SK-N-SH treated with all-trans-retinoic acid at 6 μM for 48 hours (cell line): ENCODE measurements around the gene KRTAP23-1.

Source experiments
- ATAC-seq: fragments of 200-7000 bp; cut with Tn5 transposase; 3 replicates; pipeline ENCODE4 v1.9.1; 2020; ENCODE audit warnings: mild to moderate bottlenecking, moderate library complexity
- ARNTL ChIP-seq: fragments of 450-650 bp; formaldehyde crosslinking; IDR thresholded peaks from 2 replicates; pipeline ENCODE4 v1.5.0; 2020; ENCODE audit warnings: low read depth, mild to moderate bottlenecking, moderate library complexity, borderline replicate concordance
- CSDC2 ChIP-seq: fragments of 250-450 bp; sonication (Bioruptor Pico); IDR thresholded peaks from 2 replicates; pipeline ENCODE4 v1.5.0; 2020; ENCODE audit warnings: mild to moderate bottlenecking, moderate library complexity
- GLIS3 ChIP-seq: fragments of 250-450 bp; sonication (Bioruptor Pico); IDR thresholded peaks from 2 replicates; pipeline ENCODE4 v1.5.0; 2020; ENCODE audit warnings: mild to moderate bottlenecking, moderate library complexity
- ISL1 ChIP-seq: fragments of 250-450 bp; sonication (Bioruptor Pico); IDR thresholded peaks from 2 replicates; pipeline ENCODE4 v2.1.2; 2022; ENCODE audit warnings: mild to moderate bottlenecking, moderate library complexity
- OSR1 ChIP-seq: fragments of 250-450 bp; sonication (Bioruptor Pico); IDR thresholded peaks from 2 replicates; pipeline ENCODE4 v1.8.0; 2022; ENCODE audit warnings: moderate library complexity, mild to moderate bottlenecking, inconsistent platforms
- PPARA ChIP-seq: fragments of 250-450 bp; sonication (Bioruptor Pico); IDR thresholded peaks from 2 replicates; pipeline ENCODE4 v1.5.0; 2020; ENCODE audit warnings: mild to moderate bottlenecking, borderline replicate concordance
- RARB ChIP-seq: fragments of 250-450 bp; sonication (Bioruptor Pico); IDR thresholded peaks from 2 replicates; pipeline ENCODE4 v1.8.0; 2021; ENCODE audit warnings: mild to moderate bottlenecking, moderate library complexity
- SNAI2 ChIP-seq: fragments of 250-450 bp; sonication (Bioruptor Pico); IDR thresholded peaks from 2 replicates; pipeline ENCODE4 v1.5.0; 2020; ENCODE audit warnings: mild to moderate bottlenecking, moderate library complexity
- TCF4 ChIP-seq: fragments of 250-450 bp; sonication (Bioruptor Pico); IDR thresholded peaks from 2 replicates; pipeline ENCODE4 v1.8.0; 2021; ENCODE audit warnings: mild to moderate bottlenecking, moderate library complexity, borderline replicate concordance
- TOX ChIP-seq: fragments of 250-450 bp; sonication (Bioruptor Pico); IDR thresholded peaks from 2 replicates; pipeline ENCODE4 v1.8.0; 2021; ENCODE audit warnings: mild to moderate bottlenecking, moderate library complexity, borderline replicate concordance
- TSHZ2 ChIP-seq: fragments of 250-450 bp; sonication (Bioruptor Pico); IDR thresholded peaks from 2 replicates; pipeline ENCODE4 v1.5.0; 2020; ENCODE audit warnings: mild to moderate bottlenecking, moderate library complexity
- ZC3H10 ChIP-seq: fragments of 250-450 bp; sonication (Bioruptor Pico); IDR thresholded peaks from 2 replicates; pipeline ENCODE4 v1.5.1; 2021; ENCODE audit warnings: mild to moderate bottlenecking, moderate library complexity
- ZFP3 ChIP-seq: fragments of 250-450 bp; sonication (Bioruptor Pico); IDR thresholded peaks from 2 replicates; pipeline ENCODE4 v1.5.0; 2020; ENCODE audit warnings: mild to moderate bottlenecking, moderate library complexity
- ZFP30 ChIP-seq: fragments of 450-650 bp; formaldehyde crosslinking; IDR thresholded peaks from 2 replicates; pipeline ENCODE4 v1.5.0; 2022; ENCODE audit warnings: mild to moderate bottlenecking, moderate library complexity
- ZNF565 ChIP-seq: fragments of 450-650 bp; formaldehyde crosslinking; conservative IDR thresholded peaks from 2 replicates; pipeline ENCODE4 v1.5.0; 2020; ENCODE audit warnings: low read depth, mild to moderate bottlenecking, moderate library complexity
- ZNF70 ChIP-seq: fragments of 450-650 bp; formaldehyde crosslinking; IDR thresholded peaks from 2 replicates; pipeline ENCODE4 v1.5.0; 2020; ENCODE audit warnings: mild to moderate bottlenecking, moderate library complexity
- ZNF8 ChIP-seq: fragments of 450-650 bp; formaldehyde crosslinking; IDR thresholded peaks from 2 replicates; pipeline ENCODE4 v1.5.0; 2020; ENCODE audit warnings: mild to moderate bottlenecking, moderate library complexity
- TF ChIP-seq, protein P1 (sequence below): fragments of 250-450 bp; sonication (Bioruptor Pico); IDR thresholded peaks from 2 replicates; pipeline ENCODE4 v1.8.0; 2020; ENCODE audit warnings: mild to moderate bottlenecking, moderate library complexity, borderline replicate concordance
- TF ChIP-seq, protein P2 (sequence below): fragments of 250-450 bp; sonication (Bioruptor Pico); IDR thresholded peaks from 2 replicates; pipeline ENCODE4 v1.8.0; 2021; ENCODE audit warnings: low read depth, mild to moderate bottlenecking, moderate library complexity, borderline replicate concordance
- TF ChIP-seq, protein P3 (sequence below): fragments of 250-450 bp; sonication (Bioruptor Pico); IDR thresholded peaks from 2 replicates; pipeline ENCODE4 v1.5.1; 2021; ENCODE audit warnings: mild to moderate bottlenecking, moderate library complexity
- TF ChIP-seq, protein P4 (sequence below): fragments of 250-450 bp; sonication (Bioruptor Pico); IDR thresholded peaks from 2 replicates; pipeline ENCODE4 v1.5.1; 2020; ENCODE audit warnings: low read depth, mild to moderate bottlenecking, moderate library complexity

Gene KRTAP23-1

GRCh38 chr21:30320215-30320614 lies 28.2 kb downstream of the KRTAP23-1 start, which contains the start of gene KRTAP26-1:
KRTAP26-1 (minus strand) TSS chr21:30320315; CDS start chr21:30320035, 280 bp downstream.
- ATAC-seq = no peak
- TF ChIP-seq ZC3H10 (CRISPR knock-in tag) = no peak
- TF ChIP-seq ZNF565 (CRISPR knock-in tag) = no peak
- no peak for TF ChIP-seq GLIS3 (CRISPR knock-in tag)
- no peak for TF ChIP-seq TOX
- TF ChIP-seq ARNTL = no peak
- TF ChIP-seq, protein P1, sequence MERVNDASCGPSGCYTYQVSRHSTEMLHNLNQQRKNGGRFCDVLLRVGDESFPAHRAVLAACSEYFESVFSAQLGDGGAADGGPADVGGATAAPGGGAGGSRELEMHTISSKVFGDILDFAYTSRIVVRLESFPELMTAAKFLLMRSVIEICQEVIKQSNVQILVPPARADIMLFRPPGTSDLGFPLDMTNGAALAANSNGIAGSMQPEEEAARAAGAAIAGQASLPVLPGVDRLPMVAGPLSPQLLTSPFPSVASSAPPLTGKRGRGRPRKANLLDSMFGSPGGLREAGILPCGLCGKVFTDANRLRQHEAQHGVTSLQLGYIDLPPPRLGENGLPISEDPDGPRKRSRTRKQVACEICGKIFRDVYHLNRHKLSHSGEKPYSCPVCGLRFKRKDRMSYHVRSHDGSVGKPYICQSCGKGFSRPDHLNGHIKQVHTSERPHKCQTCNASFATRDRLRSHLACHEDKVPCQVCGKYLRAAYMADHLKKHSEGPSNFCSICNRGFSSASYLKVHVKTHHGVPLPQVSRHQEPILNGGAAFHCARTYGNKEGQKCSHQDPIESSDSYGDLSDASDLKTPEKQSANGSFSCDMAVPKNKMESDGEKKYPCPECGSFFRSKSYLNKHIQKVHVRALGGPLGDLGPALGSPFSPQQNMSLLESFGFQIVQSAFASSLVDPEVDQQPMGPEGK (CRISPR knock-in tag) = no peak
- no peak for TF ChIP-seq ZNF70 (CRISPR knock-in tag)
- TF ChIP-seq CSDC2 (CRISPR knock-in tag) = no peak
- no peak for TF ChIP-seq ZFP30 (CRISPR knock-in tag)
- TF ChIP-seq TSHZ2 = no peak
- TF ChIP-seq, protein P2, sequence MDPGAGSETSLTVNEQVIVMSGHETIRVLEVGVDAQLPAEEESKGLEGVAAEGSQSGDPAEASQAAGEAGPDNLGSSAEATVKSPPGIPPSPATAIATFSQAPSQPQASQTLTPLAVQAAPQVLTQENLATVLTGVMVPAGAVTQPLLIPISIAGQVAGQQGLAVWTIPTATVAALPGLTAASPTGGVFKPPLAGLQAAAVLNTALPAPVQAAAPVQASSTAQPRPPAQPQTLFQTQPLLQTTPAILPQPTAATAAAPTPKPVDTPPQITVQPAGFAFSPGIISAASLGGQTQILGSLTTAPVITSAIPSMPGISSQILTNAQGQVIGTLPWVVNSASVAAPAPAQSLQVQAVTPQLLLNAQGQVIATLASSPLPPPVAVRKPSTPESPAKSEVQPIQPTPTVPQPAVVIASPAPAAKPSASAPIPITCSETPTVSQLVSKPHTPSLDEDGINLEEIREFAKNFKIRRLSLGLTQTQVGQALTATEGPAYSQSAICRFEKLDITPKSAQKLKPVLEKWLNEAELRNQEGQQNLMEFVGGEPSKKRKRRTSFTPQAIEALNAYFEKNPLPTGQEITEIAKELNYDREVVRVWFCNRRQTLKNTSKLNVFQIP (CRISPR knock-in tag) = no peak
- TF ChIP-seq, protein P3, sequence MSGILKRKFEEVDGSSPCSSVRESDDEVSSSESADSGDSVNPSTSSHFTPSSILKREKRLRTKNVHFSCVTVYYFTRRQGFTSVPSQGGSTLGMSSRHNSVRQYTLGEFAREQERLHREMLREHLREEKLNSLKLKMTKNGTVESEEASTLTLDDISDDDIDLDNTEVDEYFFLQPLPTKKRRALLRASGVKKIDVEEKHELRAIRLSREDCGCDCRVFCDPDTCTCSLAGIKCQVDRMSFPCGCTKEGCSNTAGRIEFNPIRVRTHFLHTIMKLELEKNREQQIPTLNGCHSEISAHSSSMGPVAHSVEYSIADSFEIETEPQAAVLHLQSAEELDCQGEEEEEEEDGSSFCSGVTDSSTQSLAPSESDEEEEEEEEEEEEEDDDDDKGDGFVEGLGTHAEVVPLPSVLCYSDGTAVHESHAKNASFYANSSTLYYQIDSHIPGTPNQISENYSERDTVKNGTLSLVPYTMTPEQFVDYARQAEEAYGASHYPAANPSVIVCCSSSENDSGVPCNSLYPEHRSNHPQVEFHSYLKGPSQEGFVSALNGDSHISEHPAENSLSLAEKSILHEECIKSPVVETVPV (CRISPR knock-in tag) = no peak

GRCh38 chr21:30315701-30316100 lies 32.7 kb downstream of the KRTAP23-1 start:
- TF ChIP-seq ZFP30 (CRISPR knock-in tag) (no peak), TCF4 (no peak), RARB (CRISPR knock-in tag) (no peak), GLIS3 (CRISPR knock-in tag) (no peak), ZFP3 (no peak)
- TF ChIP-seq, protein P3 (CRISPR knock-in tag) = no peak
- ATAC-seq = no peak

DNA sequence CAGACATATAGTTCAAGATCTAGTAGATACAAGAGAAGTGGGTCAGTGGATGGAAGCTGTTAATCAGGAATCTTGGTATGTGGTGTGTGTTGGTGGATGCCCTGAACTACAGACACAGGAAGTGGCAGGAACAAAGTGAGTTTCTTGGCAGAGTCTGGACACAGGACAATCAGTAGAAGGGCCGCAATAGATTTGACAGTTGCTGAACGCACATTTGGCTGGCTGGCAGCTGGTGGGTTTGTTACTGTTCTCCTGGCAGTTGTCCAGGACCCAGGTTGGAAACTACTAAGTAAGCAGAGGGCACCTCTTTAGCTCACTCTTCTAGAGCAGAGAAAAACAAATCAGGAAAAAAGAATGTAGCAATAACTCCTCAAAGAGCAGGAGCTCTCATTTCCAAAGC lies 41.5 kb downstream of the KRTAP23-1 start:
- ATAC-seq = no peak
- TF ChIP-seq GLIS3 (CRISPR knock-in tag) (no peak), PPARA (CRISPR knock-in tag) (no peak), ZNF565 (CRISPR knock-in tag) (no peak), ZNF70 (CRISPR knock-in tag) (no peak), ZFP30 (CRISPR knock-in tag) (no peak), RARB (CRISPR knock-in tag) (no peak), SNAI2 (no peak), ZC3H10 (CRISPR knock-in tag) (no peak), ISL1 (CRISPR knock-in tag) (no peak), ARNTL (no peak), ZNF8 (no peak), OSR1 (CRISPR knock-in tag) (no peak)
- TF ChIP-seq, protein P1 (CRISPR knock-in tag) = no peak
- TF ChIP-seq, protein P4, sequence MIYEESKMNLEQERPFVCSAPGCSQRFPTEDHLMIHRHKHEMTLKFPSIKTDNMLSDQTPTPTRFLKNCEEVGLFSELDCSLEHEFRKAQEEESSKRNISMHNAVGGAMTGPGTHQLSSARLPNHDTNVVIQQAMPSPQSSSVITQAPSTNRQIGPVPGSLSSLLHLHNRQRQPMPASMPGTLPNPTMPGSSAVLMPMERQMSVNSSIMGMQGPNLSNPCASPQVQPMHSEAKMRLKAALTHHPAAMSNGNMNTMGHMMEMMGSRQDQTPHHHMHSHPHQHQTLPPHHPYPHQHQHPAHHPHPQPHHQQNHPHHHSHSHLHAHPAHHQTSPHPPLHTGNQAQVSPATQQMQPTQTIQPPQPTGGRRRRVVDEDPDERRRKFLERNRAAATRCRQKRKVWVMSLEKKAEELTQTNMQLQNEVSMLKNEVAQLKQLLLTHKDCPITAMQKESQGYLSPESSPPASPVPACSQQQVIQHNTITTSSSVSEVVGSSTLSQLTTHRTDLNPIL (CRISPR knock-in tag) = no peak
- TF ChIP-seq, protein P2 (CRISPR knock-in tag) = no peak
- TF ChIP-seq, protein P3 (CRISPR knock-in tag) = no peak
